ENCODE data around the gene GNB1.
A peak's percentile ranks its signal among the peaks of the same experiment; 100 is the strongest.

The GNB1 gene

GRCh38 chr1:1893291-1893985 is 2.6 kb upstream of the GNB1 start:
- TF ChIP-seq NFIC (IDR thresholded peaks at IDR 0.05) (no peak), FOXM1 (IDR thresholded peaks at IDR 0.05; ENCODE audit: borderline replicate concordance, low read depth) (no peak), TAF1 (IDR thresholded peaks at IDR 0.05; ENCODE audit: low read depth) (no peak), CREB1 (IDR thresholded peaks at IDR 0.05; ENCODE audit: low read depth) (no peak), CEBPB (IDR thresholded peaks at IDR 0.05) (no peak), TCF12 (IDR thresholded peaks at IDR 0.05; ENCODE audit: low read depth) (no peak), EP300 (IDR thresholded peaks at IDR 0.05; ENCODE audit: borderline replicate concordance) (no peak), TEAD4 (IDR thresholded peaks at IDR 0.05) (no peak), EGR1 (IDR thresholded peaks at IDR 0.05) (no peak), RAD21 (IDR thresholded peaks at IDR 0.05; ENCODE audit: low read depth) (no peak), YY1 (IDR thresholded peaks at IDR 0.05; ENCODE audit: low read depth) (no peak), ZBTB7A (IDR thresholded peaks at IDR 0.05; ENCODE audit: low read depth) (no peak)
- TF ChIP-seq, protein P1, sequence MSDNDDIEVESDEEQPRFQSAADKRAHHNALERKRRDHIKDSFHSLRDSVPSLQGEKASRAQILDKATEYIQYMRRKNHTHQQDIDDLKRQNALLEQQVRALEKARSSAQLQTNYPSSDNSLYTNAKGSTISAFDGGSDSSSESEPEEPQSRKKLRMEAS (IDR thresholded peaks at IDR 0.05), result no peak
- TF ChIP-seq, protein P2, sequence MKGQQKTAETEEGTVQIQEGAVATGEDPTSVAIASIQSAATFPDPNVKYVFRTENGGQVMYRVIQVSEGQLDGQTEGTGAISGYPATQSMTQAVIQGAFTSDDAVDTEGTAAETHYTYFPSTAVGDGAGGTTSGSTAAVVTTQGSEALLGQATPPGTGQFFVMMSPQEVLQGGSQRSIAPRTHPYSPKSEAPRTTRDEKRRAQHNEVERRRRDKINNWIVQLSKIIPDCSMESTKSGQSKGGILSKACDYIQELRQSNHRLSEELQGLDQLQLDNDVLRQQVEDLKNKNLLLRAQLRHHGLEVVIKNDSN (IDR thresholded peaks at IDR 0.05), result no peak
- TF ChIP-seq, protein P3, sequence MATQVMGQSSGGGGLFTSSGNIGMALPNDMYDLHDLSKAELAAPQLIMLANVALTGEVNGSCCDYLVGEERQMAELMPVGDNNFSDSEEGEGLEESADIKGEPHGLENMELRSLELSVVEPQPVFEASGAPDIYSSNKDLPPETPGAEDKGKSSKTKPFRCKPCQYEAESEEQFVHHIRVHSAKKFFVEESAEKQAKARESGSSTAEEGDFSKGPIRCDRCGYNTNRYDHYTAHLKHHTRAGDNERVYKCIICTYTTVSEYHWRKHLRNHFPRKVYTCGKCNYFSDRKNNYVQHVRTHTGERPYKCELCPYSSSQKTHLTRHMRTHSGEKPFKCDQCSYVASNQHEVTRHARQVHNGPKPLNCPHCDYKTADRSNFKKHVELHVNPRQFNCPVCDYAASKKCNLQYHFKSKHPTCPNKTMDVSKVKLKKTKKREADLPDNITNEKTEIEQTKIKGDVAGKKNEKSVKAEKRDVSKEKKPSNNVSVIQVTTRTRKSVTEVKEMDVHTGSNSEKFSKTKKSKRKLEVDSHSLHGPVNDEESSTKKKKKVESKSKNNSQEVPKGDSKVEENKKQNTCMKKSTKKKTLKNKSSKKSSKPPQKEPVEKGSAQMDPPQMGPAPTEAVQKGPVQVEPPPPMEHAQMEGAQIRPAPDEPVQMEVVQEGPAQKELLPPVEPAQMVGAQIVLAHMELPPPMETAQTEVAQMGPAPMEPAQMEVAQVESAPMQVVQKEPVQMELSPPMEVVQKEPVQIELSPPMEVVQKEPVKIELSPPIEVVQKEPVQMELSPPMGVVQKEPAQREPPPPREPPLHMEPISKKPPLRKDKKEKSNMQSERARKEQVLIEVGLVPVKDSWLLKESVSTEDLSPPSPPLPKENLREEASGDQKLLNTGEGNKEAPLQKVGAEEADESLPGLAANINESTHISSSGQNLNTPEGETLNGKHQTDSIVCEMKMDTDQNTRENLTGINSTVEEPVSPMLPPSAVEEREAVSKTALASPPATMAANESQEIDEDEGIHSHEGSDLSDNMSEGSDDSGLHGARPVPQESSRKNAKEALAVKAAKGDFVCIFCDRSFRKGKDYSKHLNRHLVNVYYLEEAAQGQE (IDR thresholded peaks at IDR 0.05; ENCODE audit: low read depth), result no peak

- TF ChIP-seq TEAD4 (IDR thresholded peaks at IDR 0.05), result no peak
- TF ChIP-seq, protein P3 (IDR thresholded peaks at IDR 0.05; ENCODE audit: low read depth), result no peak
These were observed 1.9 kb upstream of the GNB1 start for GRCh38 chr1:1892763-1893120.

DNA sequence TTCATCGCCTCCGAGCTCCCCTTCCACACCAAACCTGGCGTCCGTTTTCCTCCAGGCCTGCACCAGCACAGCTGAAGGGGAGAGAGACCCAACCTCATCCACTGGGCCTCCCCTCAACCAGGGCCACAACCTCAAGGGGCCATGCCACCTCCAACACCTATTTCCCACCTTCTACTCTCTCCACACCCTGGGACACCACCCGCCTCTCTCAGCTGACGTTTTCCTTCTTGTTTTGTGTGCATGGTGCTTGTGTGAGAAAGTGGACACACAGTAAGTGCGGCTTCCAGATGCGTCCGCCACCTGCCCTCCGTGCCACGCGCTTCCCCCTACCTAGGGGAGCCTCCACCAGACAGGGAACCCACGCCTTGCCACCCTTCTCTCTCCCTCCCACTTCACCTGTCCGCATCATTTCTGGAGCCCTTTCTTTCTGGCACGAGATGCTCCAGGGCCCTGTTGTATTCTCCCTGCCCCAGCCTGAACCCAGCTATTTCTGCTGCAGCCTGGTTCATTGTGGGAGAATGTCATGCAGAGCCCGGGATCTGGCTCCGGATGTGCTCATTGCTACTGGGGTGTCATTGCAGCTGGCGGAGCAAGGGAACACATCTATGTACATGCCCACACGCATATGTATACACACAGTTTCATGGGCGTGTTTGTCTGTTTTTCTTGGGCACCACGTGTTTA is 1.3 kb upstream of the GNB1 start:
- no peak for TF ChIP-seq FOXM1 (IDR thresholded peaks at IDR 0.05; ENCODE audit: borderline replicate concordance, low read depth)

- TF ChIP-seq ZBTB7A (IDR thresholded peaks at IDR 0.05; ENCODE audit: low read depth) (0 out of 2 replicates have a peak, but pooled peaks have one; percentile 31), TCF12 (IDR thresholded peaks at IDR 0.05; ENCODE audit: low read depth) (0 out of 2 replicates have a peak, but pooled peaks have one; percentile 9), YY1 (IDR thresholded peaks at IDR 0.05; ENCODE audit: low read depth) (no peak), EGR1 (IDR thresholded peaks at IDR 0.05) (peak; percentile 58)
- TF ChIP-seq, protein P1 (IDR thresholded peaks at IDR 0.05), result peak; percentile 50
These were observed 627 bp upstream of the GNB1 start for GRCh38 chr1:1891349-1892078.

- TF ChIP-seq CREB1 (IDR thresholded peaks at IDR 0.05; ENCODE audit: low read depth) (no peak), EP300 (IDR thresholded peaks at IDR 0.05; ENCODE audit: borderline replicate concordance) (no peak), TAF1 (IDR thresholded peaks at IDR 0.05; ENCODE audit: low read depth) (peak; percentile 51; the same call in 1 of the 2 replicates), TEAD4 (IDR thresholded peaks at IDR 0.05) (no peak), NFIC (IDR thresholded peaks at IDR 0.05) (no peak), TCF12 (IDR thresholded peaks at IDR 0.05; ENCODE audit: low read depth) (no peak), RAD21 (IDR thresholded peaks at IDR 0.05; ENCODE audit: low read depth) (no peak), FOXM1 (IDR thresholded peaks at IDR 0.05; ENCODE audit: borderline replicate concordance, low read depth) (no peak), EGR1 (IDR thresholded peaks at IDR 0.05) (no peak), CEBPB (IDR thresholded peaks at IDR 0.05) (no peak), YY1 (IDR thresholded peaks at IDR 0.05; ENCODE audit: low read depth) (peak; percentile 79), ZBTB7A (IDR thresholded peaks at IDR 0.05; ENCODE audit: low read depth) (peak; percentile 41; the same call in 1 of the 2 replicates)
- TF ChIP-seq, protein P3 (IDR thresholded peaks at IDR 0.05; ENCODE audit: low read depth), result no peak
- TF ChIP-seq, protein P2 (IDR thresholded peaks at IDR 0.05), result no peak
- TF ChIP-seq, protein P1 (IDR thresholded peaks at IDR 0.05), result no peak
These were observed 911 bp downstream of the GNB1 start for GRCh38 chr1:1889847-1890505.
